ENCODE data around the gene CFAP65. TPM values are rescaled to one million over a fixed set of nuclear protein-coding genes. Genes with fewer than 3 reads are reported as not detected.

Gene CFAP65
- total and polyA plus RNA-seq, 2 of the 13 experiments (the other 11 are each of a cell fraction or from before 2014, with no cell fraction given): 0.05 TPM; not detected in 1

- TF ChIP-seq ZBTB2 (CRISPR knock-in tag; IDR thresholded peaks at IDR 0.05; ENCODE audit: low read depth): no peak
- TF ChIP-seq NCOA1 (CRISPR knock-in tag; IDR thresholded peaks at IDR 0.05): no peak
- TF ChIP-seq GTF3A (CRISPR knock-in tag; conservative IDR thresholded peaks at IDR 0.05): no peak
- TF ChIP-seq AHR (CRISPR knock-in tag; IDR thresholded peaks at IDR 0.05): peak; percentile 91
- peak; percentile 67; the same call in 1 of the 2 replicates for TF ChIP-seq TOPORS (CRISPR knock-in tag; IDR thresholded peaks at IDR 0.05)
- TF ChIP-seq ZNF512 (CRISPR knock-in tag; IDR thresholded peaks at IDR 0.05): no peak
- TF ChIP-seq ZNF749 (CRISPR knock-in tag; IDR thresholded peaks at IDR 0.05; ENCODE audit: borderline replicate concordance): peak; percentile 75; the same call in 1 of the 2 replicates
- TF ChIP-seq, protein P1, sequence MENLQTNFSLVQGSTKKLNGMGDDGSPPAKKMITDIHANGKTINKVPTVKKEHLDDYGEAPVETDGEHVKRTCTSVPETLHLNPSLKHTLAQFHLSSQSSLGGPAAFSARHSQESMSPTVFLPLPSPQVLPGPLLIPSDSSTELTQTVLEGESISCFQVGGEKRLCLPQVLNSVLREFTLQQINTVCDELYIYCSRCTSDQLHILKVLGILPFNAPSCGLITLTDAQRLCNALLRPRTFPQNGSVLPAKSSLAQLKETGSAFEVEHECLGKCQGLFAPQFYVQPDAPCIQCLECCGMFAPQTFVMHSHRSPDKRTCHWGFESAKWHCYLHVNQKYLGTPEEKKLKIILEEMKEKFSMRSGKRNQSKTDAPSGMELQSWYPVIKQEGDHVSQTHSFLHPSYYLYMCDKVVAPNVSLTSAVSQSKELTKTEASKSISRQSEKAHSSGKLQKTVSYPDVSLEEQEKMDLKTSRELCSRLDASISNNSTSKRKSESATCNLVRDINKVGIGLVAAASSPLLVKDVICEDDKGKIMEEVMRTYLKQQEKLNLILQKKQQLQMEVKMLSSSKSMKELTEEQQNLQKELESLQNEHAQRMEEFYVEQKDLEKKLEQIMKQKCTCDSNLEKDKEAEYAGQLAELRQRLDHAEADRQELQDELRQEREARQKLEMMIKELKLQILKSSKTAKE (CRISPR knock-in tag; IDR thresholded peaks at IDR 0.05; ENCODE audit: borderline replicate concordance): 0 out of 2 replicates have a peak, but pooled peaks have one; percentile 16
- TF ChIP-seq ZNF777 (CRISPR knock-in tag; IDR thresholded peaks at IDR 0.05): peak; percentile 60
- peak; percentile 85; the same call in 1 of the 2 replicates for TF ChIP-seq JDP2 (CRISPR knock-in tag; IDR thresholded peaks at IDR 0.05; ENCODE audit: borderline replicate concordance)
- TF ChIP-seq, protein P2, sequence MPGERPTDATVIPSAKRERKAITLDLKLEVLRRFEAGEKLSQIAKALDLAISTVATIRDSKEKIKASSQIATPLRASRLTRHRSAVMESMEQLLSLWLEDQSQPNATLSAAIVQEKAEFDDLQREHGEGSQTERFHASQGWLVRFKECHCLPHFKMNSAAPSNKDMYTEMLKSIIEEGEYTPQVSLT (CRISPR knock-in tag; IDR thresholded peaks at IDR 0.05; ENCODE audit: borderline replicate concordance, low read depth): peak; percentile 85; the same call in 1 of the 2 replicates
- TF ChIP-seq TBP (CRISPR knock-in tag; IDR thresholded peaks at IDR 0.05): no peak
- TF ChIP-seq GATAD1 (CRISPR knock-in tag; IDR thresholded peaks at IDR 0.05): peak; percentile 60; the same call in 1 of the 2 replicates
- TF ChIP-seq, protein P3, sequence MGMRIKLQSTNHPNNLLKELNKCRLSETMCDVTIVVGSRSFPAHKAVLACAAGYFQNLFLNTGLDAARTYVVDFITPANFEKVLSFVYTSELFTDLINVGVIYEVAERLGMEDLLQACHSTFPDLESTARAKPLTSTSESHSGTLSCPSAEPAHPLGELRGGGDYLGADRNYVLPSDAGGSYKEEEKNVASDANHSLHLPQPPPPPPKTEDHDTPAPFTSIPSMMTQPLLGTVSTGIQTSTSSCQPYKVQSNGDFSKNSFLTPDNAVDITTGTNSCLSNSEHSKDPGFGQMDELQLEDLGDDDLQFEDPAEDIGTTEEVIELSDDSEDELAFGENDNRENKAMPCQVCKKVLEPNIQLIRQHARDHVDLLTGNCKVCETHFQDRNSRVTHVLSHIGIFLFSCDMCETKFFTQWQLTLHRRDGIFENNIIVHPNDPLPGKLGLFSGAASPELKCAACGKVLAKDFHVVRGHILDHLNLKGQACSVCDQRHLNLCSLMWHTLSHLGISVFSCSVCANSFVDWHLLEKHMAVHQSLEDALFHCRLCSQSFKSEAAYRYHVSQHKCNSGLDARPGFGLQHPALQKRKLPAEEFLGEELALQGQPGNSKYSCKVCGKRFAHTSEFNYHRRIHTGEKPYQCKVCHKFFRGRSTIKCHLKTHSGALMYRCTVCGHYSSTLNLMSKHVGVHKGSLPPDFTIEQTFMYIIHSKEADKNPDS (CRISPR knock-in tag; IDR thresholded peaks at IDR 0.05): 0 out of 2 replicates have a peak, but pooled peaks have one; percentile 48
- peak; percentile 77 for TF ChIP-seq ZNF263 (CRISPR knock-in tag; IDR thresholded peaks at IDR 0.05)
- TF ChIP-seq PHB2 (IDR thresholded peaks at IDR 0.05; ENCODE audit: partially characterized antibody): no peak
- TF ChIP-seq ZNF766 (CRISPR knock-in tag; IDR thresholded peaks at IDR 0.05; ENCODE audit: borderline replicate concordance): peak; percentile 95; the same call in 1 of the 2 replicates
- no peak for TF ChIP-seq EP300 (IDR thresholded peaks at IDR 0.05; ENCODE audit: low read depth in 2 of 2, low read length in 2 of 2)
- no peak for TF ChIP-seq EP300 (CRISPR knock-in tag; IDR thresholded peaks at IDR 0.05; ENCODE audit: borderline replicate concordance)
- TF ChIP-seq HMG20A (CRISPR knock-in tag; IDR thresholded peaks at IDR 0.05; ENCODE audit: borderline replicate concordance): no peak
- no peak for TF ChIP-seq ZNF644 (CRISPR knock-in tag; IDR thresholded peaks at IDR 0.05; ENCODE audit: low read depth)
- TF ChIP-seq SAFB2 (CRISPR knock-in tag; IDR thresholded peaks at IDR 0.05; ENCODE audit: borderline replicate concordance, low read depth): no peak
- peak; percentile 48; the same call in 1 of the 2 replicates for TF ChIP-seq ZNF225 (CRISPR knock-in tag; IDR thresholded peaks at IDR 0.05)
Measured at GRCh38 chr2:218962859-218963492, 78.3 kb downstream of the CFAP65 start (continued).

Measured in HepG2 (cell line).